SK-N-MC (cell line): ENCODE results near the gene ARMC9.

Experiments used
- DNase-seq: peaks from one replicate; pipeline ENCODE4 v3.0.0-alpha.2; 2011; ENCODE audit warnings: low read depth, low spot score
- H3K27ac ChIP-seq: fragments of 200-600 bp; sonication (generic); 2 replicates; pipeline ENCODE4 v1.5.1; 2016; ENCODE audit warnings: mixed run types
- H3K36me3 ChIP-seq: fragments of 200-600 bp; sonication (generic); 2 replicates; pipeline ENCODE4 v1.6.1; 2017; ENCODE audit warnings: antibody characterized with exemption, low read length, mixed read lengths; ENCODE audit not compliant: insufficient read depth
- H3K4me3 ChIP-seq: fragments of 200-600 bp; sonication (generic); 2 replicates; pipeline ENCODE4 v1.5.1; 2016
- H3K9ac ChIP-seq: fragments of 200-600 bp; sonication (generic); 2 replicates; pipeline ENCODE4 v1.8.0; 2017; ENCODE audit warnings: mixed run types, mixed read lengths; ENCODE audit not compliant: insufficient read length
- H3K9me3 ChIP-seq: fragments of 200-600 bp; sonication (generic); 2 replicates; pipeline ENCODE4 v1.6.1; 2017; ENCODE audit warnings: low read depth, mild to moderate bottlenecking, antibody characterized with exemption, low read length, moderate library complexity, mixed read lengths
- EZH2 ChIP-seq: fragments of 200-600 bp; sonication (generic); IDR thresholded peaks from one replicate; pipeline ENCODE4 v1.6.1; 2017; ENCODE audit warnings: antibody characterized with exemption
- FOXP2 ChIP-seq: optimal IDR thresholded peaks from 2 replicates; pipeline ENCODE3; 2011; ENCODE audit warnings: mild to moderate bottlenecking, moderate library complexity; ENCODE audit not compliant: insufficient read depth; ENCODE audit errors: extremely low read length, control extremely low read depth
- POLR2AphosphoS5 ChIP-seq: IDR thresholded peaks from 2 replicates; pipeline ENCODE4 v1.6.1; 2012; ENCODE audit warnings: mild to moderate bottlenecking, low read depth, low read length, borderline replicate concordance

The ARMC9 gene, protein sequence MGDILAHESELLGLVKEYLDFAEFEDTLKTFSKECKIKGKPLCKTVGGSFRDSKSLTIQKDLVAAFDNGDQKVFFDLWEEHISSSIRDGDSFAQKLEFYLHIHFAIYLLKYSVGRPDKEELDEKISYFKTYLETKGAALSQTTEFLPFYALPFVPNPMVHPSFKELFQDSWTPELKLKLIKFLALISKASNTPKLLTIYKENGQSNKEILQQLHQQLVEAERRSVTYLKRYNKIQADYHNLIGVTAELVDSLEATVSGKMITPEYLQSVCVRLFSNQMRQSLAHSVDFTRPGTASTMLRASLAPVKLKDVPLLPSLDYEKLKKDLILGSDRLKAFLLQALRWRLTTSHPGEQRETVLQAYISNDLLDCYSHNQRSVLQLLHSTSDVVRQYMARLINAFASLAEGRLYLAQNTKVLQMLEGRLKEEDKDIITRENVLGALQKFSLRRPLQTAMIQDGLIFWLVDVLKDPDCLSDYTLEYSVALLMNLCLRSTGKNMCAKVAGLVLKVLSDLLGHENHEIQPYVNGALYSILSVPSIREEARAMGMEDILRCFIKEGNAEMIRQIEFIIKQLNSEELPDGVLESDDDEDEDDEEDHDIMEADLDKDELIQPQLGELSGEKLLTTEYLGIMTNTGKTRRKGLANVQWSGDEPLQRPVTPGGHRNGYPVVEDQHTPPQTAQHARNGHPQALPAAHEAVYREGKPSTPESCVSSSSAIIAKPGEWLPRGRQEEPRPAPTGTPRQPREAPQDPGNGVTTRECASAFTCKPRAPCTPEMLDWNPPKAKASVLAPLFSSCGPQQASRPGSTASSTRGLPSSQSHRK

GRCh38 chr2:231198291-231199173 lies at the start of gene ARMC9:
Gene ARMC9, plus strand, starts transcription at chr2:231198631. Its CDS starts 7,608 bp downstream, at chr2:231206239.
- no peaks in the 10 kb centered on the region for H3K9me3 ChIP-seq
- H3K4me3 ChIP-seq: peak within 1 kb of the TSS; percentile 86
- peak within 1 kb of the TSS; percentile 72 for H3K9ac ChIP-seq
- no peak within 1 kb of the TSS for H3K27ac ChIP-seq
- H3K36me3 ChIP-seq: no peaks in the 10 kb centered on the region
- no peak for DNase-seq
- TF ChIP-seq POLR2AphosphoS5 (peak; percentile 93), EZH2 (no peak)

- no peak for DNase-seq
- no peak overlapping the region for H3K9ac ChIP-seq
- peak overlapping the region; percentile 30; the same call in 1 of the 2 replicates for H3K27ac ChIP-seq
- H3K9me3 ChIP-seq: no peaks in the 10 kb centered on the region
- peaks cover 56% of the 10 kb centered on the region for H3K36me3 ChIP-seq
- TF ChIP-seq EZH2 (no peak), POLR2AphosphoS5 (no peak), FOXP2 (no peak)
- H3K4me3 ChIP-seq: no peak overlapping the region
These were observed 45.5 kb upstream of the ARMC9 start for GRCh38 chr2:231152800-231153557.

DNA sequence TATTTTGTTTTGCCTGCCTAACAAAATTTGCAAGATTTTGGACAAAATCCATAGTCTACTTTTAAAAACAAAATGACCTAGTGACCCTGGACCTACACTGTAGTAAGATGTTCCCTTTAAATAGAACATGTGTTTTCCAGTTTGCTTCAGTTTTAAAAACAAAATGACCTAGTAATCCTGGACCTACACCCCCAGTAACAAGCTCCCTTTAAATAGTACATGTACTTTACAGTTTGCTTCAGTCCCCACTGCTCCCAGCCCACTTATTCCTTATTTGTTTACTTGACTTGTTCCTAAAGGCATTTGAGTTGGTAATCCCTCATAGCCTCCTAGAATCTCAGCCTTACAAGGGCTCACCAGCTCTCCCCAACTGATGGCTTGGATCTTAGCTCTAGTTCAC lies 39.1 kb upstream of the ARMC9 start:
- Histone ChIP-seq H3K9ac (no peak overlapping the region), H3K4me3 (no peak overlapping the region), H3K9me3 (no peaks in the 10 kb centered on the region), H3K36me3 (peaks cover 53% of the 10 kb centered on the region), H3K27ac (0 out of 2 replicates have a peak overlapping the region, but pooled peaks have one; percentile 3)
- TF ChIP-seq POLR2AphosphoS5: no peak
- TF ChIP-seq EZH2: no peak
- no peak for TF ChIP-seq FOXP2
- no peak for DNase-seq

DNA sequence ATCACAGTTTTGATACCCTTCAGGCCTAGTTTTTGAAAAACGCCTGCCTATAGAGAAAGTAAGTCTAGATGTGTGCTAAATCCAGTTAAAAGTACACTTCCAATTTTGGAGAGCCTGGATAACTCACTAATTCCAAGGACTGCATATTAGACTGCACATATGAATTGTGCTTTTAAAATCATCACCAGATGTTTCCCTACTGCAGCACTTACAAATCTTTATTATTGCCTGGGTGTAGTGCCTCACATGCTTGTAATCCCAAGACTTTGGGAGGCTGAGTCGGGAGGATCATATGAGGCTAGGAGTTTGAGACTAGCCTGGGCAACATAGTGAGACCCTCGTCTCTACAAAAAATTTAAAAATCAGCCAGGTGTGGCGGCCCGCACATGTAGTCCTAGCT lies 37.7 kb upstream of the ARMC9 start:
- H3K9me3 ChIP-seq: no peaks in the 10 kb centered on the region
- TF ChIP-seq EZH2 (no peak), POLR2AphosphoS5 (no peak), FOXP2 (no peak)
- peaks cover 53% of the 10 kb centered on the region for H3K36me3 ChIP-seq
- H3K4me3 ChIP-seq: no peak overlapping the region
- no peak overlapping the region for H3K27ac ChIP-seq
- DNase-seq: no peak
- H3K9ac ChIP-seq: no peak overlapping the region

- H3K36me3 ChIP-seq: peaks cover 55% of the 10 kb centered on the region
- no peak overlapping the region for H3K4me3 ChIP-seq
- TF ChIP-seq FOXP2: no peak
- TF ChIP-seq EZH2: no peak
- TF ChIP-seq POLR2AphosphoS5: no peak
- no peak overlapping the region for H3K9ac ChIP-seq
- no peak for DNase-seq
- H3K27ac ChIP-seq: no peak overlapping the region
- H3K9me3 ChIP-seq: no peaks in the 10 kb centered on the region
These were observed 37.1 kb upstream of the ARMC9 start for GRCh38 chr2:231161252-231161839.

DNA sequence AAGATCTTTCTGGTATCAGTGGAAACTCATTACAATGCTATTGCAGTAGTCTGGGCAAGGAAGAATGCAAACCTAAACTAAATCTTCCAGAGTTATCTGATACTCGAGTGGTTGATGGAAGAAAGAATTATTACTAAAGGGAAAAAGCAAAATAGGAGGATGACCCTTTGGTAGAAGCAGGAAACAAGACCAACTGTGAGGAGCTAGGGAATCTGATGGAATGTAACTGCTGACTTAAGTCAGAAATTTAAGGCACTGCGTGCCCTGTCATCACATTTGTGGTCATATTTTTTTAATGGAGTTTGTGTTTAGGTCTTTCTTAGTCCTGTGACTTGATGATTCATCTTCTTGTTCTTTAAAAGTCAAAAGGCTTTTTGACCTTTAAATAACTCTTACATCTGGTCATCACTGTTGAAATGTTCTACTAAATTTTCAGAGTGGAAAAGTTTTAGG lies 36.5 kb upstream of the ARMC9 start:
- peaks cover 61% of the 10 kb centered on the region for H3K36me3 ChIP-seq
- H3K9ac ChIP-seq: no peak overlapping the region

DNA sequence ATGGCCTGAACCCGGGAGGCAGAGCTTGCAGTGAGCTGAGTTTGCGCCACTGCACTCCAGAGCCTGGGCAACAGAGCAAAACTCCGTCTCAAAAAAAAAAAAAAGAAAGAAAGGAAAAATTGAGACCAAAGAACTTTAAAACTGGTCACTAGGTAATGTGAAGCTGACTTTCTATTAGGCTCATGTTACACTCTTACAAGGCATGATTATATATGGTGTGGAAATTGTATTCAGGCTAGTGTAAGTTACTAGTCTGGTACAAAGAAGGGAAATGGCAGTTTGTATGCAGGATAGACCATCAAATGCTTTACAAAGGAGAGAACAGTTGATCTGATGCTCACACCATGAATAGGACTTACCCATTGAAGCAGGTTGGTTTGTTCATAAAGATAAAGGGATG lies 35.4 kb upstream of the ARMC9 start:
- TF ChIP-seq EZH2 (no peak), FOXP2 (no peak), POLR2AphosphoS5 (no peak)
- Histone ChIP-seq H3K9me3 (no peaks in the 10 kb centered on the region), H3K9ac (no peak overlapping the region), H3K4me3 (no peak overlapping the region), H3K36me3 (peaks cover 66% of the 10 kb centered on the region), H3K27ac (no peak overlapping the region)
- DNase-seq: no peak

More for the DNA sequence above, 36.5 kb upstream of the ARMC9 start:
- no peak overlapping the region for H3K27ac ChIP-seq
- no peak for TF ChIP-seq POLR2AphosphoS5
- TF ChIP-seq FOXP2: no peak
- TF ChIP-seq EZH2: no peak
- no peak overlapping the region for H3K4me3 ChIP-seq
- no peaks in the 10 kb centered on the region for H3K9me3 ChIP-seq
- DNase-seq: no peak
